HUES6 (cell line): ENCODE measurements around the gene PCDH15.

Source experiments
- H3K27ac ChIP-seq: 2 replicates; pipeline ENCODE4 v1.7.0; 2013; ENCODE audit warnings: low read depth, mild to moderate bottlenecking, low read length, inconsistent platforms
- H3K27me3 ChIP-seq: 2 replicates; pipeline ENCODE4 v1.6.1; 2013; ENCODE audit warnings: low read length; ENCODE audit not compliant: control insufficient read depth, insufficient read depth
- H3K36me3 ChIP-seq: 2 replicates; pipeline ENCODE4 v1.6.1; 2013; ENCODE audit warnings: low read length; ENCODE audit not compliant: control insufficient read depth, insufficient read depth
- H3K4me1 ChIP-seq: 2 replicates; pipeline ENCODE4 v1.6.1; 2013; ENCODE audit warnings: low read length; ENCODE audit not compliant: control insufficient read depth, insufficient read depth
- H3K4me3 ChIP-seq: 2 replicates; pipeline ENCODE4 v1.5.1; 2013; ENCODE audit warnings: low read depth, low read length
- H3K9ac ChIP-seq: one replicate; pipeline ENCODE4 v1.6.1; 2013; ENCODE audit warnings: mild to moderate bottlenecking, low read length
- H3K9me3 ChIP-seq: 2 replicates; pipeline ENCODE4 v1.6.1; 2013; ENCODE audit warnings: low read depth, low read length; ENCODE audit not compliant: control insufficient read depth, insufficient read depth

The PCDH15 gene

GRCh38 chr10:54708021-54708420, 93.0 kb downstream of the PCDH15 start:
- H3K27me3 ChIP-seq: no peaks in the 10 kb centered on the region
- H3K27ac ChIP-seq: no peak overlapping the region
- H3K36me3 ChIP-seq: no peaks in the 10 kb centered on the region
- no peak overlapping the region for H3K4me3 ChIP-seq
- no peak overlapping the region for H3K9ac ChIP-seq
- peaks cover 3% of the 10 kb centered on the region; the same call in 1 of the 2 replicates for H3K9me3 ChIP-seq
- no peaks in the 10 kb centered on the region for H3K4me1 ChIP-seq

GRCh38 chr10:54702583-54703485, 98.2 kb downstream of the PCDH15 start:
- H3K27ac ChIP-seq: no peak overlapping the region
- H3K4me3 ChIP-seq: no peak overlapping the region

GRCh38 chr10:54691331-54691730, 109.7 kb downstream of the PCDH15 start:
- no peak overlapping the region for H3K9ac ChIP-seq
- H3K9me3 ChIP-seq: no peaks in the 10 kb centered on the region
- no peaks in the 10 kb centered on the region for H3K4me1 ChIP-seq
- no peak overlapping the region for H3K4me3 ChIP-seq
- H3K27ac ChIP-seq: no peak overlapping the region
- no peaks in the 10 kb centered on the region for H3K27me3 ChIP-seq
- H3K36me3 ChIP-seq: no peaks in the 10 kb centered on the region

More at GRCh38 chr10:54702583-54703485, 98.2 kb downstream of the PCDH15 start:
- peaks cover 3% of the 10 kb centered on the region; the same call in 1 of the 2 replicates for H3K9me3 ChIP-seq
- no peaks in the 10 kb centered on the region for H3K4me1 ChIP-seq
- no peaks in the 10 kb centered on the region for H3K27me3 ChIP-seq
- no peaks in the 10 kb centered on the region for H3K36me3 ChIP-seq
- H3K9ac ChIP-seq: no peak overlapping the region

- no peak overlapping the region for H3K27ac ChIP-seq
- no peaks in the 10 kb centered on the region for H3K9me3 ChIP-seq
- no peak overlapping the region for H3K9ac ChIP-seq
- no peak overlapping the region for H3K4me3 ChIP-seq
- no peaks in the 10 kb centered on the region for H3K4me1 ChIP-seq
- H3K27me3 ChIP-seq: no peaks in the 10 kb centered on the region
- H3K36me3 ChIP-seq: no peaks in the 10 kb centered on the region
Observed at GRCh38 chr10:54682554-54682953, 118.5 kb downstream of the PCDH15 start.

- no peak overlapping the region for H3K4me3 ChIP-seq
- no peaks in the 10 kb centered on the region for H3K9me3 ChIP-seq
- H3K4me1 ChIP-seq: no peaks in the 10 kb centered on the region
- no peak overlapping the region for H3K27ac ChIP-seq
- no peak overlapping the region for H3K9ac ChIP-seq
- H3K27me3 ChIP-seq: no peaks in the 10 kb centered on the region
- H3K36me3 ChIP-seq: no peaks in the 10 kb centered on the region
Observed at GRCh38 chr10:54681136-54681535, 119.9 kb downstream of the PCDH15 start.

GRCh38 chr10:54667136-54667535, 133.9 kb downstream of the PCDH15 start:
- Histone ChIP-seq H3K4me1 (no peaks in the 10 kb centered on the region), H3K9ac (no peak overlapping the region), H3K9me3 (no peaks in the 10 kb centered on the region), H3K27me3 (no peaks in the 10 kb centered on the region), H3K4me3 (no peak overlapping the region), H3K36me3 (no peaks in the 10 kb centered on the region), H3K27ac (no peak overlapping the region)

GRCh38 chr10:54666192-54666591, 134.8 kb downstream of the PCDH15 start:
- no peaks in the 10 kb centered on the region for H3K27me3 ChIP-seq
- no peaks in the 10 kb centered on the region for H3K4me1 ChIP-seq
- H3K36me3 ChIP-seq: no peaks in the 10 kb centered on the region
- no peak overlapping the region for H3K9ac ChIP-seq
- no peak overlapping the region for H3K4me3 ChIP-seq
- H3K9me3 ChIP-seq: no peaks in the 10 kb centered on the region
- no peak overlapping the region for H3K27ac ChIP-seq

- no peak overlapping the region for H3K4me3 ChIP-seq
- no peak overlapping the region for H3K27ac ChIP-seq
- H3K9ac ChIP-seq: no peak overlapping the region
- H3K4me1 ChIP-seq: no peaks in the 10 kb centered on the region
- H3K36me3 ChIP-seq: no peaks in the 10 kb centered on the region
- H3K27me3 ChIP-seq: no peaks in the 10 kb centered on the region
- H3K9me3 ChIP-seq: no peaks in the 10 kb centered on the region
Observed at GRCh38 chr10:54665095-54665494, 135.9 kb downstream of the PCDH15 start.

GRCh38 chr10:54660397-54660796, 140.6 kb downstream of the PCDH15 start:
- no peaks in the 10 kb centered on the region for H3K27me3 ChIP-seq
- H3K27ac ChIP-seq: no peak overlapping the region
- no peaks in the 10 kb centered on the region for H3K36me3 ChIP-seq
- no peaks in the 10 kb centered on the region for H3K9me3 ChIP-seq
- no peak overlapping the region for H3K4me3 ChIP-seq
- H3K4me1 ChIP-seq: no peaks in the 10 kb centered on the region
- H3K9ac ChIP-seq: no peak overlapping the region

GRCh38 chr10:54656643-54657042, 144.4 kb downstream of the PCDH15 start:
- Histone ChIP-seq H3K27ac (no peak overlapping the region), H3K36me3 (no peaks in the 10 kb centered on the region), H3K27me3 (no peaks in the 10 kb centered on the region), H3K4me1 (no peaks in the 10 kb centered on the region), H3K9me3 (no peaks in the 10 kb centered on the region), H3K4me3 (no peak overlapping the region), H3K9ac (no peak overlapping the region)

- no peaks in the 10 kb centered on the region for H3K9me3 ChIP-seq
- no peak overlapping the region for H3K4me3 ChIP-seq
- H3K9ac ChIP-seq: no peak overlapping the region
- no peak overlapping the region for H3K27ac ChIP-seq
- H3K4me1 ChIP-seq: no peaks in the 10 kb centered on the region
- H3K27me3 ChIP-seq: no peaks in the 10 kb centered on the region
- no peaks in the 10 kb centered on the region for H3K36me3 ChIP-seq
Observed at GRCh38 chr10:54653518-54653917, 147.5 kb downstream of the PCDH15 start.
